Measurements from ENCODE around the gene SNX19.

The SNX19 gene

GRCh38 chr11:130868086-130868710 is 48.1 kb downstream of the SNX19 start:
- Histone ChIP-seq H3K27ac (replicated peaks) (no peak overlapping the region), H3K27me3 (ENCODE audit: insufficient read depth, poor library complexity, severe bottlenecking) (no peaks in the 10 kb centered on the region), H3K4me3 (replicated peaks; ENCODE audit: insufficient read depth, low read length) (no peak overlapping the region)
- TF ChIP-seq GABPA (IDR thresholded peaks at IDR 0.05; ENCODE audit: low read depth) = no peak
- TF ChIP-seq, protein P1, sequence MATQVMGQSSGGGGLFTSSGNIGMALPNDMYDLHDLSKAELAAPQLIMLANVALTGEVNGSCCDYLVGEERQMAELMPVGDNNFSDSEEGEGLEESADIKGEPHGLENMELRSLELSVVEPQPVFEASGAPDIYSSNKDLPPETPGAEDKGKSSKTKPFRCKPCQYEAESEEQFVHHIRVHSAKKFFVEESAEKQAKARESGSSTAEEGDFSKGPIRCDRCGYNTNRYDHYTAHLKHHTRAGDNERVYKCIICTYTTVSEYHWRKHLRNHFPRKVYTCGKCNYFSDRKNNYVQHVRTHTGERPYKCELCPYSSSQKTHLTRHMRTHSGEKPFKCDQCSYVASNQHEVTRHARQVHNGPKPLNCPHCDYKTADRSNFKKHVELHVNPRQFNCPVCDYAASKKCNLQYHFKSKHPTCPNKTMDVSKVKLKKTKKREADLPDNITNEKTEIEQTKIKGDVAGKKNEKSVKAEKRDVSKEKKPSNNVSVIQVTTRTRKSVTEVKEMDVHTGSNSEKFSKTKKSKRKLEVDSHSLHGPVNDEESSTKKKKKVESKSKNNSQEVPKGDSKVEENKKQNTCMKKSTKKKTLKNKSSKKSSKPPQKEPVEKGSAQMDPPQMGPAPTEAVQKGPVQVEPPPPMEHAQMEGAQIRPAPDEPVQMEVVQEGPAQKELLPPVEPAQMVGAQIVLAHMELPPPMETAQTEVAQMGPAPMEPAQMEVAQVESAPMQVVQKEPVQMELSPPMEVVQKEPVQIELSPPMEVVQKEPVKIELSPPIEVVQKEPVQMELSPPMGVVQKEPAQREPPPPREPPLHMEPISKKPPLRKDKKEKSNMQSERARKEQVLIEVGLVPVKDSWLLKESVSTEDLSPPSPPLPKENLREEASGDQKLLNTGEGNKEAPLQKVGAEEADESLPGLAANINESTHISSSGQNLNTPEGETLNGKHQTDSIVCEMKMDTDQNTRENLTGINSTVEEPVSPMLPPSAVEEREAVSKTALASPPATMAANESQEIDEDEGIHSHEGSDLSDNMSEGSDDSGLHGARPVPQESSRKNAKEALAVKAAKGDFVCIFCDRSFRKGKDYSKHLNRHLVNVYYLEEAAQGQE (IDR thresholded peaks at IDR 0.05; ENCODE audit: insufficient replicate concordance, low read depth) = no peak
- TF ChIP-seq POLR2AphosphoS5 (IDR thresholded peaks at IDR 0.05; ENCODE audit: low read depth) = no peak
- TF ChIP-seq, protein P2, sequence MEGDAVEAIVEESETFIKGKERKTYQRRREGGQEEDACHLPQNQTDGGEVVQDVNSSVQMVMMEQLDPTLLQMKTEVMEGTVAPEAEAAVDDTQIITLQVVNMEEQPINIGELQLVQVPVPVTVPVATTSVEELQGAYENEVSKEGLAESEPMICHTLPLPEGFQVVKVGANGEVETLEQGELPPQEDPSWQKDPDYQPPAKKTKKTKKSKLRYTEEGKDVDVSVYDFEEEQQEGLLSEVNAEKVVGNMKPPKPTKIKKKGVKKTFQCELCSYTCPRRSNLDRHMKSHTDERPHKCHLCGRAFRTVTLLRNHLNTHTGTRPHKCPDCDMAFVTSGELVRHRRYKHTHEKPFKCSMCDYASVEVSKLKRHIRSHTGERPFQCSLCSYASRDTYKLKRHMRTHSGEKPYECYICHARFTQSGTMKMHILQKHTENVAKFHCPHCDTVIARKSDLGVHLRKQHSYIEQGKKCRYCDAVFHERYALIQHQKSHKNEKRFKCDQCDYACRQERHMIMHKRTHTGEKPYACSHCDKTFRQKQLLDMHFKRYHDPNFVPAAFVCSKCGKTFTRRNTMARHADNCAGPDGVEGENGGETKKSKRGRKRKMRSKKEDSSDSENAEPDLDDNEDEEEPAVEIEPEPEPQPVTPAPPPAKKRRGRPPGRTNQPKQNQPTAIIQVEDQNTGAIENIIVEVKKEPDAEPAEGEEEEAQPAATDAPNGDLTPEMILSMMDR (IDR thresholded peaks at IDR 0.05; ENCODE audit: insufficient read depth, low read length) = no peak
- TF ChIP-seq SPI1 (IDR thresholded peaks at IDR 0.05; ENCODE audit: borderline replicate concordance, low read depth) = no peak
- DNase-seq (ENCODE audit: low read depth in 1 of 2, low spot score in 1 of 2) = no peak

GRCh38 chr11:130866831-130867230 is 49.4 kb downstream of the SNX19 start:
- Histone ChIP-seq H3K27ac (replicated peaks) (no peak overlapping the region), H3K27me3 (ENCODE audit: insufficient read depth, poor library complexity, severe bottlenecking) (no peaks in the 10 kb centered on the region), H3K4me3 (replicated peaks; ENCODE audit: insufficient read depth, low read length) (no peak overlapping the region)
- no peak for DNase-seq (ENCODE audit: low read depth in 1 of 2, low spot score in 1 of 2)
- TF ChIP-seq POLR2AphosphoS5 (IDR thresholded peaks at IDR 0.05; ENCODE audit: low read depth) = no peak

DNA sequence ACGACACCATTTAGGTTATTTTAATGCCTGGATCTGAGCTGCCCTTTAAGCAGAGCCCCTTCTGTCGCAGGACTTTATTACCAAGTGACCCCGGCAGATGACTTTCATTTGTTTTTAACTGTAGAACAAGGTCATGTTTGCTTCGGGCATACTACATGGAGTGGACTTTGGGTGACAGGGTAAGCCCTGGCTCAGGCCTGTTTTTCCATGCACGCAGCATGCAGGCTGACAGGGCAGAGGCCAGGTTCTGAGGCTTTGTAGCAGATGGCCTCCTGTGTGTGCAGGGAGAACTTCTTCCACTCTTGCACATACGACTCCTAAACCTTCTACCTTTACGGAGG is 50.5 kb downstream of the SNX19 start:
- H3K27me3 ChIP-seq (ENCODE audit: insufficient read depth, poor library complexity, severe bottlenecking) = no peaks in the 10 kb centered on the region
- TF ChIP-seq, protein P1 (IDR thresholded peaks at IDR 0.05; ENCODE audit: insufficient replicate concordance, low read depth) = no peak
- TF ChIP-seq POLR2AphosphoS5 (IDR thresholded peaks at IDR 0.05; ENCODE audit: low read depth) (no peak), SPI1 (IDR thresholded peaks at IDR 0.05; ENCODE audit: borderline replicate concordance, low read depth) (no peak), GABPA (IDR thresholded peaks at IDR 0.05; ENCODE audit: low read depth) (no peak)
- TF ChIP-seq, protein P2 (IDR thresholded peaks at IDR 0.05; ENCODE audit: insufficient read depth, low read length) = no peak
- no peak for DNase-seq (ENCODE audit: low read depth in 1 of 2, low spot score in 1 of 2)
- H3K4me3 ChIP-seq (replicated peaks; ENCODE audit: insufficient read depth, low read length) = no peak overlapping the region
- no peak overlapping the region for H3K27ac ChIP-seq (replicated peaks)

GRCh38 chr11:130865091-130865773 is 51.0 kb downstream of the SNX19 start:
- Histone ChIP-seq H3K27me3 (ENCODE audit: insufficient read depth, poor library complexity, severe bottlenecking) (no peaks in the 10 kb centered on the region), H3K27ac (replicated peaks) (no peak overlapping the region), H3K4me3 (replicated peaks; ENCODE audit: insufficient read depth, low read length) (no peak overlapping the region)
- TF ChIP-seq SPI1 (IDR thresholded peaks at IDR 0.05; ENCODE audit: borderline replicate concordance, low read depth) (no peak), POLR2AphosphoS5 (IDR thresholded peaks at IDR 0.05; ENCODE audit: low read depth) (no peak), GABPA (IDR thresholded peaks at IDR 0.05; ENCODE audit: low read depth) (no peak)
- TF ChIP-seq, protein P1 (IDR thresholded peaks at IDR 0.05; ENCODE audit: insufficient replicate concordance, low read depth) = no peak
- TF ChIP-seq, protein P2 (IDR thresholded peaks at IDR 0.05; ENCODE audit: insufficient read depth, low read length) = no peak
- DNase-seq (ENCODE audit: low read depth in 1 of 2, low spot score in 1 of 2) = no peak
